22Rv1 (cell line): ENCODE data around the gene PLEKHM3.

Experiments used
- ZFX ChIP-seq: fragments of 450-650 bp; IDR thresholded peaks from 2 replicates; pipeline ENCODE4 v1.6.1; 2017; ENCODE audit warnings: antibody characterized with exemption, borderline replicate concordance
- TF ChIP-seq, protein P1 (sequence below): fragments of 450-650 bp; IDR thresholded peaks from 2 replicates; pipeline ENCODE4 v1.5.1; 2017; ENCODE audit warnings: mild to moderate bottlenecking

DNA sequence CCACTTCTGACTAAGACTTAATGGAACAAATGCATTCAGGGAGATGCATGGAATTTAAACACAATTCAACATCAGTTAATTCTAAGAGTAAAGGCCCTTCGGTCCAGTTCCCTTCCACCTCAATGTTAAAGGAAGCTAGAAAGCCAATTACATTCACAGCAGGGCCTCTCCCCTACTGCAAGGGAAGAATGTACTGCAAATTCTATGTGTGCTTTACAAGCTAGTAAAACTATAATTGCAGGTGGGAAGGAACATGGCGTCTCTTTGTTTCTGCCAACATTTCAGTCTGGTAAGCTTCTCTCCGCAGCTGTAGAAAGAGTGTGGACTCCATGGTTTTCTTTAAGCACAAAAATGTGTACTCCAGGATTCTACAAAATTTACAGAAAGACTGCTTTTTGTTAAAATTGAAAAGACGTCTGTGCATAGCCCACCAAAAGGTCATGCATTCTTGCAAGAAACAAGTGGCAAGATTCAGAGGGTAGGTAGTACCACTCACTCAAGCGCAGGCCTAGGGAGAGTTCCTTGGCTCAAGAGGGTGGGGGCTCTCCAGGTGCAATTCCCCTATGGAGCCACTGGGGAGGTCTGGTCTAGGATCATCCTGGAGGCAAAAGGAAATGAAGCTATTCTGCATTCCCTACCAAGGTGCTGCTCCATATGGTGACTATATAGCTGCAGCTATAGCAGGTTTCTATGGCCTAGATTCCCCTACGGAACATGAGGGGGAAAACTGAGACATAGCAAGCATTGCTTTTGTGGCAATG is 128.6 kb downstream of the PLEKHM3 start:
- TF ChIP-seq, protein P1, sequence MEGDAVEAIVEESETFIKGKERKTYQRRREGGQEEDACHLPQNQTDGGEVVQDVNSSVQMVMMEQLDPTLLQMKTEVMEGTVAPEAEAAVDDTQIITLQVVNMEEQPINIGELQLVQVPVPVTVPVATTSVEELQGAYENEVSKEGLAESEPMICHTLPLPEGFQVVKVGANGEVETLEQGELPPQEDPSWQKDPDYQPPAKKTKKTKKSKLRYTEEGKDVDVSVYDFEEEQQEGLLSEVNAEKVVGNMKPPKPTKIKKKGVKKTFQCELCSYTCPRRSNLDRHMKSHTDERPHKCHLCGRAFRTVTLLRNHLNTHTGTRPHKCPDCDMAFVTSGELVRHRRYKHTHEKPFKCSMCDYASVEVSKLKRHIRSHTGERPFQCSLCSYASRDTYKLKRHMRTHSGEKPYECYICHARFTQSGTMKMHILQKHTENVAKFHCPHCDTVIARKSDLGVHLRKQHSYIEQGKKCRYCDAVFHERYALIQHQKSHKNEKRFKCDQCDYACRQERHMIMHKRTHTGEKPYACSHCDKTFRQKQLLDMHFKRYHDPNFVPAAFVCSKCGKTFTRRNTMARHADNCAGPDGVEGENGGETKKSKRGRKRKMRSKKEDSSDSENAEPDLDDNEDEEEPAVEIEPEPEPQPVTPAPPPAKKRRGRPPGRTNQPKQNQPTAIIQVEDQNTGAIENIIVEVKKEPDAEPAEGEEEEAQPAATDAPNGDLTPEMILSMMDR = peak; percentile 34
- TF ChIP-seq ZFX = no peak
